DND-41 (cell line): ENCODE results near the gene MLLT6.

Source experiments
- ATAC-seq: fragments of 200-7000 bp; cut with Tn5 transposase; 3 replicates; pipeline ENCODE4 v1.9.1; 2021; ENCODE audit warnings: low read depth; ENCODE audit not compliant: insufficient read depth
- DNase-seq: peaks from one replicate; pipeline ENCODE4 v3.0.0-alpha.2; 2020
- H2AFZ ChIP-seq: 2 replicates; pipeline ENCODE4 v1.6.0; 2012; ENCODE audit warnings: low read depth, low read length
- H3K27ac ChIP-seq: 2 replicates; pipeline ENCODE4 v1.5.1; 2012; ENCODE audit warnings: low read length, inconsistent platforms
- H3K27me3 ChIP-seq: fragments of 200-600 bp; sonication (generic); 2 replicates; pipeline ENCODE4 v1.6.0; 2012; ENCODE audit warnings: low read length, mild to moderate bottlenecking, inconsistent platforms; ENCODE audit not compliant: insufficient read depth, poor library complexity
- H3K36me3 ChIP-seq: 2 replicates; pipeline ENCODE4 v1.5.1; 2012; ENCODE audit warnings: low read length, inconsistent platforms; ENCODE audit not compliant: insufficient read depth
- H3K4me1 ChIP-seq: 2 replicates; pipeline ENCODE4 v1.5.1; 2012; ENCODE audit warnings: mild to moderate bottlenecking, low read length; ENCODE audit not compliant: insufficient read depth
- H3K4me2 ChIP-seq: 2 replicates; pipeline ENCODE4 v1.6.0; 2012; ENCODE audit warnings: mild to moderate bottlenecking, moderate library complexity, low read length, inconsistent platforms; ENCODE audit not compliant: insufficient read depth
- H3K4me3 ChIP-seq, 2 experiments: fragments of 200-600 bp in 1 of 2; shearing (Covaris generic) in 1 of 2; 2 replicates each; pipeline ENCODE4 v1.5.1; 2012 to 2016; ENCODE audit warnings: inconsistent platforms in 2 of 2, low read length in 2 of 2, mild to moderate bottlenecking in 2 of 2, low read depth in 1 of 2, moderate library complexity in 1 of 2
- H3K79me2 ChIP-seq: 2 replicates; pipeline ENCODE4 v1.6.0; 2012; ENCODE audit warnings: low read length, inconsistent platforms; ENCODE audit not compliant: insufficient read depth
- H3K9ac ChIP-seq: 2 replicates; pipeline ENCODE4 v1.6.0; 2012; ENCODE audit warnings: low read depth, mild to moderate bottlenecking, inconsistent platforms, low read length, moderate library complexity
- H3K9me3 ChIP-seq: 2 replicates; pipeline ENCODE4 v1.5.1; 2012; ENCODE audit warnings: low read length, moderate library complexity, mild to moderate bottlenecking, inconsistent platforms; ENCODE audit not compliant: insufficient read depth, severe bottlenecking
- H4K20me1 ChIP-seq: 2 replicates; pipeline ENCODE4 v1.6.0; 2012; ENCODE audit warnings: low read length; ENCODE audit not compliant: insufficient read depth
- CTCF ChIP-seq: IDR thresholded peaks from 2 replicates; pipeline ENCODE4 v1.5.1; 2012; ENCODE audit warnings: borderline replicate concordance, low read length, moderate library complexity, mild to moderate bottlenecking; ENCODE audit not compliant: poor library complexity, severe bottlenecking; ENCODE audit errors: extremely low read depth
- EZH2 ChIP-seq: IDR thresholded peaks from 3 replicates; pipeline ENCODE4 v1.6.1; 2012; ENCODE audit warnings: borderline replicate concordance, low read depth, mild to moderate bottlenecking, moderate library complexity, low read length, inconsistent platforms; ENCODE audit not compliant: severe bottlenecking

MLLT6 gene

GRCh38 chr17:38719289-38719942 is 14.3 kb downstream of the MLLT6 start:
- no peak overlapping the region for H3K9ac ChIP-seq
- no peaks in the 10 kb centered on the region for H3K79me2 ChIP-seq
- ATAC-seq: no peak
- H3K27me3 ChIP-seq: no peaks in the 10 kb centered on the region
- no peak for TF ChIP-seq CTCF
- no peak for TF ChIP-seq EZH2
- no peak overlapping the region for H2AFZ ChIP-seq
- no peak overlapping the region for H3K4me3 ChIP-seq
- H3K36me3 ChIP-seq: peaks cover 85% of the 10 kb centered on the region
- peaks cover 9% of the 10 kb centered on the region; the same call in 1 of the 2 replicates for H4K20me1 ChIP-seq
- no peak overlapping the region for H3K27ac ChIP-seq
- no peaks in the 10 kb centered on the region for H3K9me3 ChIP-seq
- peaks cover 3% of the 10 kb centered on the region; the same call in 1 of the 2 replicates for H3K4me1 ChIP-seq
- no peak for DNase-seq
- no peak overlapping the region for H3K4me2 ChIP-seq

- peaks cover 10% of the 10 kb centered on the region for H3K4me1 ChIP-seq
- H3K9ac ChIP-seq: no peak overlapping the region
- H2AFZ ChIP-seq: no peak overlapping the region
- H3K36me3 ChIP-seq: peaks cover 86% of the 10 kb centered on the region
- no peak for TF ChIP-seq EZH2
- TF ChIP-seq CTCF: no peak
- H3K4me3 ChIP-seq: no peak overlapping the region
- H3K27me3 ChIP-seq: no peaks in the 10 kb centered on the region
- no peaks in the 10 kb centered on the region for H3K9me3 ChIP-seq
- H3K4me2 ChIP-seq: no peak overlapping the region
- H3K27ac ChIP-seq: no peak overlapping the region
- ATAC-seq: no peak
- no peak for DNase-seq
- peaks cover 9% of the 10 kb centered on the region; the same call in 1 of the 2 replicates for H4K20me1 ChIP-seq
- no peaks in the 10 kb centered on the region for H3K79me2 ChIP-seq
Observed at GRCh38 chr17:38719943-38720641, 15.0 kb downstream of the MLLT6 start.

- ATAC-seq (no peak), DNase-seq (no peak)
- H3K27me3 ChIP-seq: no peaks in the 10 kb centered on the region
- peaks cover 85% of the 10 kb centered on the region for H3K36me3 ChIP-seq
- H3K4me2 ChIP-seq: no peak overlapping the region
- no peak overlapping the region for H3K4me3 ChIP-seq
- H2AFZ ChIP-seq: no peak overlapping the region
- no peak for TF ChIP-seq EZH2
- no peak for TF ChIP-seq CTCF
- no peaks in the 10 kb centered on the region for H3K79me2 ChIP-seq
- H3K4me1 ChIP-seq: peaks cover 18% of the 10 kb centered on the region
- no peaks in the 10 kb centered on the region for H3K9me3 ChIP-seq
- no peak overlapping the region for H3K9ac ChIP-seq
- H3K27ac ChIP-seq: no peak overlapping the region
- H4K20me1 ChIP-seq: peaks cover 9% of the 10 kb centered on the region; the same call in 1 of the 2 replicates
Observed at GRCh38 chr17:38720941-38721340, 15.9 kb downstream of the MLLT6 start.
